Measurements from ENCODE around the gene SIPA1.

DNA sequence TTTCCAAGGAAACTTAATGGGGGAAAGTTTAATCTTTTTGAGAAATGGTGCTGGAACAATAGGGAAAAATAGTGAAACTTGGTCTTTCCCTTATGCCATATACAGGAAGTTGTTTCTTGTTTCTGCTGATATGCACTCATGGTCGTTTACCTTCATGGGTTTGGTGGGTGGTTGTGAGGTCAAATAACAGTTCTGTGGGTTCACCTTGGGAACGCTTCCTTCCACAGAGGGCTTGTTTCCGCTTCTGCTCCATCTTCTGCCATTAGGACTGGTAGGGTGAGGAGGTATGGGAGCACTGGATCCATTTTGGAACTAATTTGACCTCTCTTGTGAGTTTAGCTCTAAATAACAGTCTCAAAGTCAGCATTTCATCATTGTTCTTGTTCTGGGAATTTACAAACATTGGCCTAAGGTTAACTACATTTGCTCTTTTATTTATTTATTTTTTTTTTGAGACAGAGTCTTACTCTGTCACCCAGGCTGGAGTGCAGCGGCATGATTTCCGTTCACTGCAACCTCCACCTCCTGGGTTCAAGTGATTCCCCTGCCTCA, 42.4 kb downstream of the SIPA1 start:
- TF ChIP-seq, protein P1, sequence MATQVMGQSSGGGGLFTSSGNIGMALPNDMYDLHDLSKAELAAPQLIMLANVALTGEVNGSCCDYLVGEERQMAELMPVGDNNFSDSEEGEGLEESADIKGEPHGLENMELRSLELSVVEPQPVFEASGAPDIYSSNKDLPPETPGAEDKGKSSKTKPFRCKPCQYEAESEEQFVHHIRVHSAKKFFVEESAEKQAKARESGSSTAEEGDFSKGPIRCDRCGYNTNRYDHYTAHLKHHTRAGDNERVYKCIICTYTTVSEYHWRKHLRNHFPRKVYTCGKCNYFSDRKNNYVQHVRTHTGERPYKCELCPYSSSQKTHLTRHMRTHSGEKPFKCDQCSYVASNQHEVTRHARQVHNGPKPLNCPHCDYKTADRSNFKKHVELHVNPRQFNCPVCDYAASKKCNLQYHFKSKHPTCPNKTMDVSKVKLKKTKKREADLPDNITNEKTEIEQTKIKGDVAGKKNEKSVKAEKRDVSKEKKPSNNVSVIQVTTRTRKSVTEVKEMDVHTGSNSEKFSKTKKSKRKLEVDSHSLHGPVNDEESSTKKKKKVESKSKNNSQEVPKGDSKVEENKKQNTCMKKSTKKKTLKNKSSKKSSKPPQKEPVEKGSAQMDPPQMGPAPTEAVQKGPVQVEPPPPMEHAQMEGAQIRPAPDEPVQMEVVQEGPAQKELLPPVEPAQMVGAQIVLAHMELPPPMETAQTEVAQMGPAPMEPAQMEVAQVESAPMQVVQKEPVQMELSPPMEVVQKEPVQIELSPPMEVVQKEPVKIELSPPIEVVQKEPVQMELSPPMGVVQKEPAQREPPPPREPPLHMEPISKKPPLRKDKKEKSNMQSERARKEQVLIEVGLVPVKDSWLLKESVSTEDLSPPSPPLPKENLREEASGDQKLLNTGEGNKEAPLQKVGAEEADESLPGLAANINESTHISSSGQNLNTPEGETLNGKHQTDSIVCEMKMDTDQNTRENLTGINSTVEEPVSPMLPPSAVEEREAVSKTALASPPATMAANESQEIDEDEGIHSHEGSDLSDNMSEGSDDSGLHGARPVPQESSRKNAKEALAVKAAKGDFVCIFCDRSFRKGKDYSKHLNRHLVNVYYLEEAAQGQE (IDR thresholded peaks at IDR 0.05) = no peak
- TF ChIP-seq NR2F2 (IDR thresholded peaks at IDR 0.05) (no peak), CTCF (IDR thresholded peaks at IDR 0.05; ENCODE audit: low read depth, low read length, missing input control) (no peak), SP1 (IDR thresholded peaks at IDR 0.05) (peak; percentile 75), JUND (IDR thresholded peaks at IDR 0.05) (no peak), RXRA (IDR thresholded peaks at IDR 0.05) (peak; percentile 76 to 86), GABPA (IDR thresholded peaks at IDR 0.05 in 1 of 2, conservative IDR thresholded peaks at IDR 0.05 in 1 of 2) (no peak), HNF4G (IDR thresholded peaks at IDR 0.05) (peak; percentile 24), FOXA2 (IDR thresholded peaks at IDR 0.05) (no peak), RAD21 (IDR thresholded peaks at IDR 0.05) (no peak), EGR1 (IDR thresholded peaks at IDR 0.05; ENCODE audit: low read depth in 2 of 2) (no peak)
- TF ChIP-seq, protein P2, sequence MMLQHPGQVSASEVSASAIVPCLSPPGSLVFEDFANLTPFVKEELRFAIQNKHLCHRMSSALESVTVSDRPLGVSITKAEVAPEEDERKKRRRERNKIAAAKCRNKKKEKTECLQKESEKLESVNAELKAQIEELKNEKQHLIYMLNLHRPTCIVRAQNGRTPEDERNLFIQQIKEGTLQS (IDR thresholded peaks at IDR 0.05) = no peak
- TF ChIP-seq, protein P3, sequence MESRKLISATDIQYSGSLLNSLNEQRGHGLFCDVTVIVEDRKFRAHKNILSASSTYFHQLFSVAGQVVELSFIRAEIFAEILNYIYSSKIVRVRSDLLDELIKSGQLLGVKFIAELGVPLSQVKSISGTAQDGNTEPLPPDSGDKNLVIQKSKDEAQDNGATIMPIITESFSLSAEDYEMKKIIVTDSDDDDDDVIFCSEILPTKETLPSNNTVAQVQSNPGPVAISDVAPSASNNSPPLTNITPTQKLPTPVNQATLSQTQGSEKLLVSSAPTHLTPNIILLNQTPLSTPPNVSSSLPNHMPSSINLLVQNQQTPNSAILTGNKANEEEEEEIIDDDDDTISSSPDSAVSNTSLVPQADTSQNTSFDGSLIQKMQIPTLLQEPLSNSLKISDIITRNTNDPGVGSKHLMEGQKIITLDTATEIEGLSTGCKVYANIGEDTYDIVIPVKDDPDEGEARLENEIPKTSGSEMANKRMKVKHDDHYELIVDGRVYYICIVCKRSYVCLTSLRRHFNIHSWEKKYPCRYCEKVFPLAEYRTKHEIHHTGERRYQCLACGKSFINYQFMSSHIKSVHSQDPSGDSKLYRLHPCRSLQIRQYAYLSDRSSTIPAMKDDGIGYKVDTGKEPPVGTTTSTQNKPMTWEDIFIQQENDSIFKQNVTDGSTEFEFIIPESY (IDR thresholded peaks at IDR 0.05) = no peak
- TF ChIP-seq, protein P4, sequence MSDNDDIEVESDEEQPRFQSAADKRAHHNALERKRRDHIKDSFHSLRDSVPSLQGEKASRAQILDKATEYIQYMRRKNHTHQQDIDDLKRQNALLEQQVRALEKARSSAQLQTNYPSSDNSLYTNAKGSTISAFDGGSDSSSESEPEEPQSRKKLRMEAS (IDR thresholded peaks at IDR 0.05) = no peak

Measured in liver (tissue), 3 donors.